Muscle layer of duodenum (tissue), 2 donors: Measurements from ENCODE around the gene SELPLG.

Experiments used
- H3K27ac ChIP-seq: one replicate; pipeline ENCODE4 v1.7.0; 2013; ENCODE audit warnings: mild to moderate bottlenecking, low read length
- H3K27me3 ChIP-seq: one replicate; pipeline ENCODE4 v1.7.0; 2013; ENCODE audit warnings: low read depth, mild to moderate bottlenecking, control low read depth, low read length
- H3K36me3 ChIP-seq, 2 donors: one replicate each; pipeline ENCODE4 v1.7.0; 2013; ENCODE audit warnings: low read length in 2 of 2, control low read depth in 1 of 2, mild to moderate bottlenecking in 1 of 2; ENCODE audit not compliant: insufficient read depth in 2 of 2, control insufficient read depth in 1 of 2
- H3K4me1 ChIP-seq, 2 donors: one replicate each; pipeline ENCODE4 v1.7.0; 2013; ENCODE audit warnings: low read length in 2 of 2, mild to moderate bottlenecking in 2 of 2, control low read depth in 1 of 2, moderate library complexity in 1 of 2; ENCODE audit not compliant: insufficient read depth in 2 of 2, control insufficient read depth in 1 of 2
- H3K4me3 ChIP-seq, 2 donors: one replicate each; pipeline ENCODE4 v1.7.0; 2013; ENCODE audit warnings: low read length in 2 of 2, low read depth in 1 of 2, mild to moderate bottlenecking in 1 of 2
- H3K9me3 ChIP-seq, 2 donors: one replicate each; pipeline ENCODE4 v1.7.0; 2013; ENCODE audit warnings: low read length in 2 of 2, control low read depth in 1 of 2, mild to moderate bottlenecking in 1 of 2; ENCODE audit not compliant: control insufficient read depth in 1 of 2
- donor health status: healthy.

Gene SELPLG

GRCh38 chr12:108589840-108590229 is 43.9 kb downstream of the SELPLG start:
- H3K36me3 ChIP-seq: no peaks in the 10 kb centered on the region
- H3K9me3 ChIP-seq: no peaks in the 10 kb centered on the region
- no peaks in the 10 kb centered on the region for H3K4me1 ChIP-seq
- H3K27me3 ChIP-seq: no peaks in the 10 kb centered on the region
- no peak overlapping the region for H3K4me3 ChIP-seq
- H3K27ac ChIP-seq: no peak overlapping the region

GRCh38 chr12:108589028-108589839 is 44.5 kb downstream of the SELPLG start:
- Histone ChIP-seq H3K4me1 (no peaks in the 10 kb centered on the region), H3K27me3 (no peaks in the 10 kb centered on the region), H3K36me3 (no peaks in the 10 kb centered on the region), H3K27ac (no peak overlapping the region), H3K9me3 (no peaks in the 10 kb centered on the region), H3K4me3 (no peak overlapping the region)

- no peaks in the 10 kb centered on the region for H3K36me3 ChIP-seq
- no peaks in the 10 kb centered on the region for H3K27me3 ChIP-seq
- H3K9me3 ChIP-seq: no peaks in the 10 kb centered on the region
- no peaks in the 10 kb centered on the region for H3K4me1 ChIP-seq
- H3K27ac ChIP-seq: no peak overlapping the region
- no peak overlapping the region for H3K4me3 ChIP-seq
These were observed 45.9 kb downstream of the SELPLG start for GRCh38 chr12:108587826-108588225.

GRCh38 chr12:108586306-108586705 is 47.4 kb downstream of the SELPLG start:
- Histone ChIP-seq H3K4me3 (no peak overlapping the region), H3K4me1 (no peaks in the 10 kb centered on the region), H3K27me3 (no peaks in the 10 kb centered on the region), H3K9me3 (no peaks in the 10 kb centered on the region), H3K36me3 (no peaks in the 10 kb centered on the region), H3K27ac (no peak overlapping the region)

- Histone ChIP-seq H3K9me3 (no peaks in the 10 kb centered on the region), H3K27me3 (no peaks in the 10 kb centered on the region), H3K4me1 (no peaks in the 10 kb centered on the region)
These were observed 47.8 kb downstream of the SELPLG start for GRCh38 chr12:108585864-108586263.

GRCh38 chr12:108584456-108585065 is 49.1 kb downstream of the SELPLG start:
- Histone ChIP-seq H3K27ac (no peak overlapping the region), H3K4me1 (no peaks in the 10 kb centered on the region), H3K27me3 (no peaks in the 10 kb centered on the region), H3K36me3 (no peaks in the 10 kb centered on the region), H3K9me3 (no peaks in the 10 kb centered on the region), H3K4me3 (no peak overlapping the region)

More at GRCh38 chr12:108585864-108586263, 47.8 kb downstream of the SELPLG start:
- no peaks in the 10 kb centered on the region for H3K36me3 ChIP-seq
- no peak overlapping the region for H3K4me3 ChIP-seq
- H3K27ac ChIP-seq: no peak overlapping the region

- Histone ChIP-seq H3K27me3 (no peaks in the 10 kb centered on the region), H3K9me3 (no peaks in the 10 kb centered on the region), H3K27ac (no peak overlapping the region), H3K36me3 (no peaks in the 10 kb centered on the region), H3K4me1 (no peaks in the 10 kb centered on the region), H3K4me3 (no peak overlapping the region)
These were observed 49.7 kb downstream of the SELPLG start for GRCh38 chr12:108583991-108584390.

- Histone ChIP-seq H3K9me3 (no peaks in the 10 kb centered on the region), H3K4me1 (no peaks in the 10 kb centered on the region), H3K4me3 (no peak overlapping the region), H3K27me3 (no peaks in the 10 kb centered on the region), H3K36me3 (no peaks in the 10 kb centered on the region), H3K27ac (no peak overlapping the region)
These were observed 50.5 kb downstream of the SELPLG start for GRCh38 chr12:108582978-108583770.

- H3K27ac ChIP-seq: no peak overlapping the region
- no peaks in the 10 kb centered on the region for H3K9me3 ChIP-seq
These were observed 51.2 kb downstream of the SELPLG start for GRCh38 chr12:108582509-108582908.

GRCh38 chr12:108581311-108582227 is 52.1 kb downstream of the SELPLG start:
- Histone ChIP-seq H3K27me3 (no peaks in the 10 kb centered on the region), H3K27ac (no peak overlapping the region)

More at GRCh38 chr12:108582509-108582908, 51.2 kb downstream of the SELPLG start:
- H3K4me1 ChIP-seq: no peaks in the 10 kb centered on the region
- no peaks in the 10 kb centered on the region for H3K27me3 ChIP-seq
- no peaks in the 10 kb centered on the region for H3K36me3 ChIP-seq
- no peak overlapping the region for H3K4me3 ChIP-seq

More at GRCh38 chr12:108581311-108582227, 52.1 kb downstream of the SELPLG start:
- no peaks in the 10 kb centered on the region for H3K9me3 ChIP-seq
- H3K36me3 ChIP-seq: no peaks in the 10 kb centered on the region
- no peaks in the 10 kb centered on the region for H3K4me1 ChIP-seq
- no peak overlapping the region for H3K4me3 ChIP-seq
